Measurements from ENCODE around the gene GAS1.

DNA sequence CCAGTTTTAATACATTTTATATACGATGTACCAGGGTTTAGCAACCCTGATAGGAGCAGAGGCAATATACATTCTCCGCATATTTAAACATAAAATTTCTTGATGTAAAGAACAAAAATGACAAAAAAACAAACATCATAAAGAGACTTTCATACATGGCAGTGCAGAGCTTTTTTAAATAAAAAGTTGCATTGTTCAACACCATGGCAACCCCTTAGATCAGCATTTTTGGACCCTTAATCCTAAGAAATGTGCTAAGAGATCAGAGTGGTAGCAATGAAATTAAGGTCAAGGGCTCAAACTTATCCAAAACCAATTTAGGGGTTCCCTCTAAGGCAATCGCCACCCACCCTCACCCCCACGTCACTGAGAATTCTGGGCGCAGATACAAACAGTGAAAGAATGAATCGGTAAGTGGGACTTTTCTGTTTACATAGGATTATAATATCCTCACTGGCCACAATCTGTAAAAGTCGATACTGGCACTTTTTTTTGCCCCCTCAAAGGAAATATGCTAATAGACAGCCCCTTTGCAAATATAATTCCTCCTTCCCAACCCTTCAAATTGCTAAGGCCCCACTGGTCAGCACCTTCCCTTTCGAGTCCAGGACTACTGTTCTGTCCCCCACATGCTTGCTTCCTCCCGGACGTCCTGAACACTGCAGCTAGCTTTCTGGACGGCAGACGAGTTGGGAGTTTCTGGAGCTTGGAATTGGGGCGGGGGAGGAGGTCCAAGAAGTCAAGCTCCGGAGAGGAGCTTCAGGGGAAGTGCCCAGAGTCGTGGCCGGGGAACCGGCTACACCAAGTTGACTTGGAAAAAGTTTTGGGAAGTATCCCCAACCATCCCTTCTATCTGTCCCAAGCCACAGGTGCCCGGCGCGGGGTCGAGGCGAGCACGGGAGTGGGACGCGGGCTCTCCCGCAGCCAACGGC lies 2.2 kb downstream of the GAS1 start:
- TF ChIP-seq BHLHE40 (IDR thresholded peaks at IDR 0.05; ENCODE audit: borderline replicate concordance) (no peak), ARNT (IDR thresholded peaks at IDR 0.05) (no peak), SUZ12 (IDR thresholded peaks at IDR 0.05) (no peak), LEF1 (IDR thresholded peaks at IDR 0.05; ENCODE audit: borderline replicate concordance) (no peak), SP1 (IDR thresholded peaks at IDR 0.05) (no peak), FOXM1 (IDR thresholded peaks at IDR 0.05; ENCODE audit: borderline replicate concordance) (no peak), CTBP1 (IDR thresholded peaks at IDR 0.05; ENCODE audit: borderline replicate concordance) (no peak), NFRKB (IDR thresholded peaks at IDR 0.05) (no peak), FOXK2 (IDR thresholded peaks at IDR 0.05) (no peak)
